Liver (tissue), 9 donors: Measurements from ENCODE around the gene CFAP77. TPM values are rescaled to one million over a fixed set of nuclear protein-coding genes. Genes with fewer than 3 reads are reported as not detected.

Experiments
- DNase-seq: peaks from one replicate; pipeline ENCODE4 v3.0.0-alpha.2; 2017; ENCODE audit warnings: low spot score
- H3K27ac ChIP-seq, 2 donors: one replicate each; pipeline ENCODE4 v1.7.0; 2013; ENCODE audit warnings: inconsistent platforms in 2 of 2, low read length in 2 of 2, control low read depth in 1 of 2, low read depth in 1 of 2, mild to moderate bottlenecking in 1 of 2
- H3K27me3 ChIP-seq, 4 donors: one replicate each; pipeline versions ENCODE4 v1.6.1 to v1.7.0; 2013; ENCODE audit warnings: low read length in 3 of 4, inconsistent platforms in 1 of 4, mild to moderate bottlenecking in 1 of 4, moderate library complexity in 1 of 4; ENCODE audit not compliant: control insufficient read depth in 4 of 4, insufficient read depth in 4 of 4
- H3K36me3 ChIP-seq, 4 donors: one replicate each; pipeline versions ENCODE4 v1.6.1 to v1.7.0; 2013; ENCODE audit warnings: low read length in 3 of 4, mild to moderate bottlenecking in 3 of 4, low read depth in 1 of 4, moderate library complexity in 1 of 4; ENCODE audit not compliant: control insufficient read depth in 4 of 4, insufficient read depth in 3 of 4
- H3K4me1 ChIP-seq, 4 donors: one replicate each; pipeline versions ENCODE4 v1.6.1 to v1.7.0; 2013; ENCODE audit warnings: low read length in 3 of 4, mild to moderate bottlenecking in 3 of 4, moderate library complexity in 1 of 4; ENCODE audit not compliant: control insufficient read depth in 4 of 4, insufficient read depth in 4 of 4
- H3K4me3 ChIP-seq, 3 donors: one replicate each; pipeline versions ENCODE4 v1.6.1 to v1.7.0; 2013; ENCODE audit warnings: low read length in 3 of 3, control low read depth in 1 of 3, low read depth in 1 of 3, mild to moderate bottlenecking in 1 of 3
- H3K9ac ChIP-seq, 2 donors: one replicate each; pipeline ENCODE4 v1.7.0; 2013; ENCODE audit warnings: low read length in 2 of 2, mild to moderate bottlenecking in 2 of 2, moderate library complexity in 2 of 2, control low read depth in 1 of 2, low read depth in 1 of 2
- H3K9me3 ChIP-seq, 4 donors: one replicate each; pipeline versions ENCODE4 v1.6.1 to v1.7.0; 2013; ENCODE audit warnings: low read length in 3 of 4; ENCODE audit not compliant: control insufficient read depth in 4 of 4
- ATF3 ChIP-seq: IDR thresholded peaks from 2 replicates; pipeline ENCODE4 v1.6.1; 2016; ENCODE audit warnings: antibody characterized with exemption
- CTCF ChIP-seq: fragments of 150-350 bp; IDR thresholded peaks from 2 replicates; pipeline ENCODE4 v1.5.1; 2017; ENCODE audit warnings: improper control_type of control experiment, low read depth, low read length; ENCODE audit not compliant: missing input control
- EGR1 ChIP-seq, 2 donors: IDR thresholded peaks; 2 replicates each; pipeline ENCODE4 v1.6.1; 2016 to 2018; ENCODE audit warnings: antibody characterized with exemption in 2 of 2, low read depth in 2 of 2
- FOXA1 ChIP-seq: IDR thresholded peaks from 2 replicates; pipeline ENCODE4 v1.6.1; 2016; ENCODE audit warnings: antibody characterized with exemption
- FOXA2 ChIP-seq: IDR thresholded peaks from 2 replicates; pipeline ENCODE4 v1.6.1; 2016; ENCODE audit warnings: antibody characterized with exemption
- GABPA ChIP-seq, 2 donors: IDR thresholded peaks in 1 of 2; conservative IDR thresholded peaks in 1 of 2; 2 replicates each; pipeline ENCODE4 v1.6.1; 2016; ENCODE audit warnings: antibody characterized with exemption in 2 of 2, mild to moderate bottlenecking in 1 of 2, moderate library complexity in 1 of 2
- HNF4A ChIP-seq, 2 donors: conservative IDR thresholded peaks; 2 replicates each; pipeline ENCODE4 v1.6.1; 2016; ENCODE audit warnings: antibody characterized with exemption in 2 of 2, mild to moderate bottlenecking in 2 of 2
- HNF4G ChIP-seq: IDR thresholded peaks from 2 replicates; pipeline ENCODE4 v1.6.1; 2016; ENCODE audit warnings: antibody characterized with exemption
- JUND ChIP-seq, 2 donors: IDR thresholded peaks; 2 replicates each; pipeline ENCODE4 v1.6.1; 2016; ENCODE audit warnings: antibody characterized with exemption in 2 of 2
- MAX ChIP-seq: IDR thresholded peaks from 2 replicates; pipeline ENCODE4 v1.6.1; 2016; ENCODE audit warnings: antibody characterized with exemption
- NR2F2 ChIP-seq: IDR thresholded peaks from 2 replicates; pipeline ENCODE4 v1.6.1; 2016; ENCODE audit warnings: antibody characterized with exemption
- RAD21 ChIP-seq, 2 donors: IDR thresholded peaks; 2 replicates each; pipeline ENCODE4 v1.6.1; 2016; ENCODE audit warnings: antibody characterized with exemption in 2 of 2, mild to moderate bottlenecking in 2 of 2
- REST ChIP-seq: IDR thresholded peaks from 2 replicates; pipeline ENCODE4 v1.6.1; 2016; ENCODE audit warnings: antibody characterized with exemption, mild to moderate bottlenecking
- RXRA ChIP-seq, 2 donors: IDR thresholded peaks; 2 replicates each; pipeline ENCODE4 v1.6.1; 2017 to 2018; ENCODE audit warnings: antibody characterized with exemption in 2 of 2, mild to moderate bottlenecking in 1 of 2
- SP1 ChIP-seq: IDR thresholded peaks from 2 replicates; pipeline ENCODE4 v1.6.1; 2018; ENCODE audit warnings: antibody characterized with exemption, mild to moderate bottlenecking
- TAF1 ChIP-seq: conservative IDR thresholded peaks from 2 replicates; pipeline ENCODE4 v1.6.1; 2016; ENCODE audit warnings: antibody characterized with exemption, mild to moderate bottlenecking
- YY1 ChIP-seq: IDR thresholded peaks from 2 replicates; pipeline ENCODE4 v1.6.1; 2016; ENCODE audit warnings: antibody characterized with exemption, mild to moderate bottlenecking
- WGBS: extraction: QIAGEN DNeasy Blood & Tissue Kit; methylation state at CpG from one replicate; pipeline ENCODE4 v1.1.7; 2013; 5-methylcytosine and 5-hydroxymethylcytosine counted together
- polyA plus RNA-seq, 2 donors: library from polyadenylated mRNA; stranded (reverse) in 1 of 2; unstranded in 1 of 2; fragments of 200-250 nt in 1 of 2; fragments of >200 nt in 1 of 2; fragmentation: Nextera tagmentation in 1 of 2; extraction: Ambion mirVana in 1 of 2; gene quantifications; one replicate each; pipeline versions ENCODE4 v1.2.1 to v1.2.3, GENCODE V29; 2013 to 2015
- total RNA-seq, 2 donors: library from RNA; depleted of rRNA; stranded (reverse); fragments of >200 nt; gene quantifications; one replicate each; pipeline ENCODE4 v1.2.3, GENCODE V29; 2014
- TF ChIP-seq, protein P1 (sequence below): IDR thresholded peaks from 2 replicates; pipeline ENCODE4 v1.6.1; 2016; ENCODE audit warnings: antibody characterized with exemption
- donor health status: healthy.
- donor health status: healthy.
- donor health status: healthy.
- donor health status: healthy.
- donor health status: healthy.

Gene CFAP77
- total and polyA plus RNA-seq, 4 donors, result not detected

DNA sequence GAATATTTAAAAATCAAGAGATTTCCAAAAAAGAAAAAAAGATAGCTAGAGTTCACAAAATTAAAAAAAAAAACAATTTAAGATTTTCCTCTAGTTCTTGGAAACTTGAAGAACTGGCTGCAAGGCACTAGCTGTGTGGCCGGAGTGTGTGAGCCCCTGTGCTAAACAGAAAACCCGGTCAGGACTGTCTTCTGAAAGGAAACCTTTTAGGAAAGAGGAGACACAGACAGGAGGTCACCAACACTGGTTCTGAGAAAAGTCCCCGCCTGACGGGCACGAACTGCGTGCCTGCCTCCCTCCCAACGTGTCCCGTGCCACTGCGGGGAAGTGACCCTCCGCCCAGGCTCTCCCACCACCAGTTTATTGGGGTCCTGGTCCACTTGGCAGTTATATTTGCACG is 18.6 kb upstream of the CFAP77 start (continued):
- TF ChIP-seq, protein P1, sequence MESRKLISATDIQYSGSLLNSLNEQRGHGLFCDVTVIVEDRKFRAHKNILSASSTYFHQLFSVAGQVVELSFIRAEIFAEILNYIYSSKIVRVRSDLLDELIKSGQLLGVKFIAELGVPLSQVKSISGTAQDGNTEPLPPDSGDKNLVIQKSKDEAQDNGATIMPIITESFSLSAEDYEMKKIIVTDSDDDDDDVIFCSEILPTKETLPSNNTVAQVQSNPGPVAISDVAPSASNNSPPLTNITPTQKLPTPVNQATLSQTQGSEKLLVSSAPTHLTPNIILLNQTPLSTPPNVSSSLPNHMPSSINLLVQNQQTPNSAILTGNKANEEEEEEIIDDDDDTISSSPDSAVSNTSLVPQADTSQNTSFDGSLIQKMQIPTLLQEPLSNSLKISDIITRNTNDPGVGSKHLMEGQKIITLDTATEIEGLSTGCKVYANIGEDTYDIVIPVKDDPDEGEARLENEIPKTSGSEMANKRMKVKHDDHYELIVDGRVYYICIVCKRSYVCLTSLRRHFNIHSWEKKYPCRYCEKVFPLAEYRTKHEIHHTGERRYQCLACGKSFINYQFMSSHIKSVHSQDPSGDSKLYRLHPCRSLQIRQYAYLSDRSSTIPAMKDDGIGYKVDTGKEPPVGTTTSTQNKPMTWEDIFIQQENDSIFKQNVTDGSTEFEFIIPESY, result no peak
- TF ChIP-seq YY1, result no peak
- no peak for TF ChIP-seq MAX
- TF ChIP-seq FOXA2, result no peak

- DNase-seq, result no peak
Observed at GRCh38 chr9:132395560-132395959, 14.5 kb upstream of the CFAP77 start.

More at GRCh38 chr9:132395560-132395959, 14.5 kb upstream of the CFAP77 start:
- no peak overlapping the region for H3K27ac ChIP-seq
- peaks cover 25 to 58% (median 49%) of the 10 kb centered on the region in 4 donors for H3K36me3 ChIP-seq
- no peaks in the 10 kb centered on the region for H3K9me3 ChIP-seq
- no peaks in the 10 kb centered on the region for H3K27me3 ChIP-seq
- H3K4me3 ChIP-seq, result no peak overlapping the region
- 96% methylated on average over 11 of the region's 11 CpGs for WGBS
- TF ChIP-seq MAX (no peak), NR2F2 (no peak), ATF3 (no peak), EGR1 (IDR thresholded peaks at IDR 0.05; ENCODE audit: low read depth in 2 of 2) (no peak), SP1 (no peak), FOXA2 (no peak), YY1 (no peak), CTCF (no peak), HNF4G (no peak), GABPA (IDR thresholded peaks at IDR 0.05 in 1 of 2, conservative IDR thresholded peaks at IDR 0.05 in 1 of 2) (no peak), RAD21 (IDR thresholded peaks at IDR 0.05) (no peak), TAF1 (no peak), FOXA1 (no peak), REST (no peak), RXRA (IDR thresholded peaks at IDR 0.05) (no peak), JUND (IDR thresholded peaks at IDR 0.05) (no peak), HNF4A (conservative IDR thresholded peaks at IDR 0.05) (no peak)
- TF ChIP-seq, protein P1, result no peak
- no peak overlapping the region for H3K9ac ChIP-seq
- no peaks in the 10 kb centered on the region for H3K4me1 ChIP-seq
